ENCODE data around the gene GGTLC2.

- TF ChIP-seq POLR2A (IDR thresholded peaks at IDR 0.05): no peak
- TF ChIP-seq, protein P1, sequence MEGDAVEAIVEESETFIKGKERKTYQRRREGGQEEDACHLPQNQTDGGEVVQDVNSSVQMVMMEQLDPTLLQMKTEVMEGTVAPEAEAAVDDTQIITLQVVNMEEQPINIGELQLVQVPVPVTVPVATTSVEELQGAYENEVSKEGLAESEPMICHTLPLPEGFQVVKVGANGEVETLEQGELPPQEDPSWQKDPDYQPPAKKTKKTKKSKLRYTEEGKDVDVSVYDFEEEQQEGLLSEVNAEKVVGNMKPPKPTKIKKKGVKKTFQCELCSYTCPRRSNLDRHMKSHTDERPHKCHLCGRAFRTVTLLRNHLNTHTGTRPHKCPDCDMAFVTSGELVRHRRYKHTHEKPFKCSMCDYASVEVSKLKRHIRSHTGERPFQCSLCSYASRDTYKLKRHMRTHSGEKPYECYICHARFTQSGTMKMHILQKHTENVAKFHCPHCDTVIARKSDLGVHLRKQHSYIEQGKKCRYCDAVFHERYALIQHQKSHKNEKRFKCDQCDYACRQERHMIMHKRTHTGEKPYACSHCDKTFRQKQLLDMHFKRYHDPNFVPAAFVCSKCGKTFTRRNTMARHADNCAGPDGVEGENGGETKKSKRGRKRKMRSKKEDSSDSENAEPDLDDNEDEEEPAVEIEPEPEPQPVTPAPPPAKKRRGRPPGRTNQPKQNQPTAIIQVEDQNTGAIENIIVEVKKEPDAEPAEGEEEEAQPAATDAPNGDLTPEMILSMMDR (IDR thresholded peaks at IDR 0.05): no peak
Measured at GRCh38 chr22:22618448-22618847, 26.0 kb upstream of the GGTLC2 start.

Measured in breast epithelium (tissue), 3 donors.